Endothelial cell of umbilical vein (primary cell): Measurements from ENCODE around the gene PFDN4.

Experiments used
- CTCF ChIP-seq, 2 donors: IDR thresholded peaks; 1 replicate in 1 of 2; 2 replicates in 1 of 2; pipeline ENCODE4 v1.5.1; 2011; ENCODE audit warnings: low read length in 2 of 2, mild to moderate bottlenecking in 2 of 2, moderate library complexity in 2 of 2, control low read depth in 1 of 2, inconsistent platforms in 1 of 2, low read depth in 1 of 2; ENCODE audit not compliant: insufficient read depth in 1 of 2; ENCODE audit errors: extremely low read depth in 1 of 2
- EZH2 ChIP-seq: IDR thresholded peaks from 2 replicates; pipeline ENCODE4 v1.6.1; 2012; ENCODE audit warnings: borderline replicate concordance, low read depth, mild to moderate bottlenecking, moderate library complexity, low read length, inconsistent platforms; ENCODE audit not compliant: severe bottlenecking
- FOS ChIP-seq: IDR thresholded peaks from 2 replicates; pipeline ENCODE4 v1.6.1; 2011; ENCODE audit warnings: mild to moderate bottlenecking, low read length, moderate library complexity, borderline replicate concordance; ENCODE audit not compliant: insufficient read depth
- GATA2 ChIP-seq: IDR thresholded peaks from 2 replicates; pipeline ENCODE4 v1.7.0; 2011; ENCODE audit warnings: low read depth, mild to moderate bottlenecking, moderate library complexity, mixed read lengths, low read length; ENCODE audit not compliant: insufficient read length, insufficient read depth
- MAX ChIP-seq: IDR thresholded peaks from 2 replicates; pipeline ENCODE4 v1.6.1; 2011; ENCODE audit not compliant: insufficient read depth, insufficient read length
- MYC ChIP-seq: IDR thresholded peaks from one replicate; pipeline ENCODE4 v1.6.1; 2011; ENCODE audit warnings: mild to moderate bottlenecking, low read depth, low read length
- POLR2A ChIP-seq: IDR thresholded peaks from 2 replicates; pipeline ENCODE4 v1.6.1; 2012; ENCODE audit warnings: low read depth, mild to moderate bottlenecking, control low read depth, low read length
- POLR2AphosphoS5 ChIP-seq: IDR thresholded peaks from 2 replicates; pipeline ENCODE4 v1.6.1; 2012; ENCODE audit warnings: low read depth, mild to moderate bottlenecking, control low read depth, low read length, moderate library complexity; ENCODE audit not compliant: insufficient read depth

- TF ChIP-seq CTCF (IDR thresholded peaks at IDR 0.05; ENCODE audit: extremely low read depth in 1 of 2, insufficient read depth in 1 of 2, low read depth in 1 of 2, low read length in 2 of 2) (no peak), POLR2A (no peak), EZH2 (no peak), MAX (no peak), GATA2 (no peak), MYC (no peak), FOS (no peak), POLR2AphosphoS5 (no peak)
Observed at GRCh38 chr20:54228841-54229240, 21.0 kb downstream of the PFDN4 start.
